H1 (cell line): ENCODE data around the gene CTPS2. TPM values are rescaled to one million over a fixed set of nuclear protein-coding genes. Genes with fewer than 3 reads are reported as not detected.

Experiments
- CTCF ChIA-PET: fragments of 300-600 bp; sonication (Branson Sonifier 250); formaldehyde crosslinking; loops from one replicate; lab custom pipeline; 2021; ENCODE audit not compliant: partially characterized antibody; lab: Charles Lee
- POLR2A ChIA-PET: fragments of 300-600 bp; sonication (Branson Sonifier 250); formaldehyde crosslinking; loops from one replicate; lab custom pipeline; 2021; ENCODE audit warnings: inconsistent platforms; ENCODE audit not compliant: partially characterized antibody; lab: Charles Lee
- DNase-seq, 2 experiments: peaks; one replicate each; pipeline versions ENCODE4 v3.0.0 to v3.0.0-alpha.2; 2010 to 2022; ENCODE audit warnings: low spot score in 2 of 2, low read depth in 1 of 2, mixed read lengths in 1 of 2
- FAIRE-seq: peaks from 2 replicates; lab custom pipeline; 2011; peaks lifted over from hg19 to GRCh38; lab: Jason Lieb, UNC
- H2AFZ ChIP-seq: 2 replicates; pipeline ENCODE4 v1.8.1; 2012; ENCODE audit warnings: low read length, inconsistent platforms
- H2AK5ac ChIP-seq: 2 replicates; pipeline ENCODE4 v1.6.1; 2013; ENCODE audit warnings: low read depth, low read length
- H2BK120ac ChIP-seq: replicated peaks from 2 replicates; pipeline ENCODE3; 2013; ENCODE audit warnings: low read depth, low read length, inconsistent platforms
- H2BK12ac ChIP-seq: 2 replicates; pipeline ENCODE4 v1.6.1; 2013; ENCODE audit warnings: low read depth, low read length
- H2BK15ac ChIP-seq: 2 replicates; pipeline ENCODE4 v1.6.1; 2013; ENCODE audit warnings: low read length
- H2BK20ac ChIP-seq: 2 replicates; pipeline ENCODE4 v1.6.1; 2013; ENCODE audit warnings: low read length
- H2BK5ac ChIP-seq: 2 replicates; pipeline ENCODE4 v1.6.1; 2013; ENCODE audit warnings: low read depth, low read length
- H3K14ac ChIP-seq: 2 replicates; pipeline ENCODE4 v1.6.1; 2013; ENCODE audit warnings: inconsistent platforms; ENCODE audit not compliant: insufficient read length
- H3K18ac ChIP-seq: 2 replicates; pipeline ENCODE4 v1.6.1; 2013; ENCODE audit warnings: low read length; ENCODE audit errors: extremely low read depth
- H3K23ac ChIP-seq: 2 replicates; pipeline ENCODE4 v1.6.1; 2013; ENCODE audit warnings: inconsistent platforms; ENCODE audit not compliant: insufficient read length
- H3K23me2 ChIP-seq: 2 replicates; pipeline ENCODE4 v1.6.1; 2013; ENCODE audit warnings: low read depth, low read length
- H3K27ac ChIP-seq: 2 replicates; pipeline ENCODE4 v1.6.1; 2011; ENCODE audit warnings: low read depth, low read length, inconsistent platforms
- H3K27me3 ChIP-seq, 4 experiments: replicated peaks in 1 of 4; 1 replicate in 1 of 4; 2 replicates in 3 of 4; pipeline versions ENCODE4 v1.6.1 to v1.8.1; 2011 to 2013; ENCODE audit warnings: low read length in 3 of 4, mild to moderate bottlenecking in 3 of 4, inconsistent platforms in 2 of 4, mixed read lengths in 2 of 4, moderate library complexity in 1 of 4; ENCODE audit not compliant: control insufficient read depth in 3 of 4, insufficient read depth in 3 of 4; ENCODE audit errors: extremely low read depth in 1 of 4
- H3K36me3 ChIP-seq, 4 experiments: 2 replicates each; pipeline versions ENCODE4 v1.6.1 to v1.8.1; 2011 to 2013; ENCODE audit warnings: mild to moderate bottlenecking in 4 of 4, low read length in 3 of 4, moderate library complexity in 2 of 4, control low read depth in 1 of 4, inconsistent platforms in 1 of 4; ENCODE audit not compliant: insufficient read depth in 4 of 4, control insufficient read depth in 2 of 4
- H3K4ac ChIP-seq: replicated peaks from 2 replicates; pipeline ENCODE3; 2013; ENCODE audit warnings: low read length, low read depth, mixed read lengths, inconsistent platforms; ENCODE audit not compliant: insufficient read length
- H3K4me1 ChIP-seq, 4 experiments: replicated peaks in 1 of 4; 1 replicate in 1 of 4; 2 replicates in 3 of 4; pipeline versions ENCODE4 v1.6.1 to v1.8.1; 2011 to 2013; ENCODE audit warnings: low read length in 3 of 4, inconsistent platforms in 2 of 4, mixed read lengths in 1 of 4; ENCODE audit not compliant: insufficient read depth in 4 of 4, control insufficient read depth in 3 of 4
- H3K4me2 ChIP-seq, 2 experiments: 2 replicates each; pipeline versions ENCODE4 v1.6.1 to v1.8.1; 2011 to 2013; ENCODE audit warnings: low read depth in 2 of 2, low read length in 2 of 2, control low read depth in 1 of 2, inconsistent platforms in 1 of 2, mild to moderate bottlenecking in 1 of 2; ENCODE audit not compliant: insufficient read depth in 1 of 2
- H3K4me3 ChIP-seq, 4 experiments: fragments of 200-600, 300-600 bp in 1 of 4; sonication (generic), shearing (Covaris generic), sonication (Bioruptor Twin) in 1 of 4; 2 replicates each; pipeline versions ENCODE4 v1.5.1 to v1.8.1; 2011 to 2016; ENCODE audit warnings: low read length in 4 of 4, low read depth in 3 of 4, control low read depth in 2 of 4, inconsistent platforms in 2 of 4, mild to moderate bottlenecking in 2 of 4, mixed read lengths in 1 of 4, moderate library complexity in 1 of 4; ENCODE audit not compliant: insufficient read depth in 2 of 4; ENCODE audit errors: extremely low read depth in 1 of 4
- H3K56ac ChIP-seq: replicated peaks from 2 replicates; pipeline ENCODE3; 2013; ENCODE audit warnings: low read depth, mild to moderate bottlenecking, mixed read lengths, low read length, inconsistent platforms; ENCODE audit not compliant: insufficient read length
- H3K79me1 ChIP-seq: 2 replicates; pipeline ENCODE4 v1.6.1; 2013; ENCODE audit warnings: low read depth, low read length, control low read depth
- H3K79me2 ChIP-seq, 2 experiments: 2 replicates each; pipeline versions ENCODE4 v1.6.1 to v1.8.1; 2012 to 2013; ENCODE audit warnings: low read length in 2 of 2, mild to moderate bottlenecking in 2 of 2, inconsistent platforms in 1 of 2; ENCODE audit not compliant: insufficient read depth in 2 of 2, control insufficient read depth in 1 of 2
- H3K9ac ChIP-seq, 4 experiments: replicated peaks in 1 of 4; 1 replicate in 1 of 4; 2 replicates in 3 of 4; pipeline versions ENCODE4 v1.6.1 to v1.8.1; 2011 to 2013; ENCODE audit warnings: low read depth in 3 of 4, low read length in 3 of 4, control low read depth in 2 of 4, mild to moderate bottlenecking in 2 of 4, moderate library complexity in 2 of 4, inconsistent platforms in 1 of 4; ENCODE audit errors: extremely low read depth in 1 of 4
- H3K9me3 ChIP-seq, 2 experiments: 2 replicates each; pipeline versions ENCODE4 v1.6.1 to v1.8.1; 2012 to 2013; ENCODE audit warnings: mild to moderate bottlenecking in 2 of 2, moderate library complexity in 2 of 2, control low read depth in 1 of 2, inconsistent platforms in 1 of 2, low read depth in 1 of 2, low read length in 1 of 2, mixed read lengths in 1 of 2; ENCODE audit not compliant: insufficient read depth in 2 of 2
- H4K20me1 ChIP-seq, 2 experiments: replicated peaks in 1 of 2; 2 replicates each; pipeline versions ENCODE3 to v1.8.1; 2011 to 2013; ENCODE audit warnings: inconsistent platforms in 2 of 2, low read length in 2 of 2, mild to moderate bottlenecking in 1 of 2; ENCODE audit not compliant: insufficient read depth in 2 of 2, control insufficient read depth in 1 of 2
- H4K5ac ChIP-seq: 2 replicates; pipeline ENCODE4 v1.6.1; 2013; ENCODE audit warnings: low read length, low read depth, mixed read lengths, inconsistent platforms; ENCODE audit not compliant: insufficient read length
- H4K8ac ChIP-seq: 2 replicates; pipeline ENCODE4 v1.8.0; 2013; ENCODE audit warnings: mild to moderate bottlenecking, moderate library complexity, low read length, inconsistent platforms; ENCODE audit not compliant: insufficient read depth; ENCODE audit errors: extremely low read depth
- H4K91ac ChIP-seq: replicated peaks from 2 replicates; pipeline ENCODE3; 2013; ENCODE audit warnings: low read length, mixed read lengths, inconsistent platforms; ENCODE audit not compliant: insufficient read length
- EP300 ChIP-seq, 2 experiments: IDR thresholded peaks; 1 replicate in 1 of 2; 2 replicates in 1 of 2; pipeline ENCODE4 v1.6.1; 2011 to 2012; ENCODE audit warnings: low read depth in 2 of 2, low read length in 2 of 2, mild to moderate bottlenecking in 2 of 2, borderline replicate concordance in 1 of 2, inconsistent platforms in 1 of 2, moderate library complexity in 1 of 2
- HDAC2 ChIP-seq, 2 experiments: fragments of 300-600 bp in 1 of 2; sonication (generic) in 1 of 2; IDR thresholded peaks; 2 replicates each; pipeline ENCODE4 v1.6.1; 2011 to 2012; ENCODE audit warnings: low read depth in 2 of 2, low read length in 2 of 2, mild to moderate bottlenecking in 2 of 2, moderate library complexity in 2 of 2, borderline replicate concordance in 1 of 2, inconsistent platforms in 1 of 2
- POLR2AphosphoS5 ChIP-seq: IDR thresholded peaks from 2 replicates; pipeline ENCODE4 v1.6.1; 2011; ENCODE audit warnings: low read depth, low read length
- RFX5 ChIP-seq: IDR thresholded peaks from 2 replicates; pipeline ENCODE4 v1.6.1; 2011; ENCODE audit warnings: low read depth, low read length, improper control_type of control experiment, borderline replicate concordance
- SP1 ChIP-seq: IDR thresholded peaks from 2 replicates; pipeline ENCODE4 v1.6.1; 2011; ENCODE audit warnings: low read depth, low read length
- WGBS, 2 experiments: shearing (Covaris generic) in 1 of 2; methylation state at CpG; one replicate each; pipeline versions ENCODE4 v1.1.6 to v1.1.7; 2013 to 2015; ENCODE audit warnings: low lambda C conversion rate in 2 of 2, mixed read lengths in 2 of 2, inconsistent platforms in 1 of 2, low coverage in 1 of 2, missing lambda C conversion rate in 1 of 2; ENCODE audit not compliant: insufficient replicate concordance in 2 of 2, insufficient coverage in 1 of 2, insufficient read length in 1 of 2; ENCODE audit errors: extremely low coverage in 1 of 2, missing lambda C conversion rate in 1 of 2; 5-methylcytosine and 5-hydroxymethylcytosine counted together
- polyA plus RNA-seq, 7 experiments: library from polyadenylated mRNA; depleted of rRNA in 3 of 7; stranded (reverse) in 5 of 7; unstranded in 2 of 7; fragments of >200 nt in 5 of 7; fragments of 200-250 nt in 2 of 7; gene quantifications; 1 replicate in 5 of 7; 2 replicates in 1 of 7; 4 replicates in 1 of 7; pipeline versions ENCODE4 v1.2.1 to v1.2.3, GENCODE V29; 2011 to 2013; ENCODE audit warnings: missing spikeins in 2 of 7, mixed read lengths in 2 of 7
- total RNA-seq: library from RNA; stranded (reverse); fragmentation: NEBNext Ultra II Directional; extraction: Animal tissue kit (Norgen Biotek cat#: 25700); gene quantifications from 2 replicates; pipeline ENCODE4 v1.2.1, GENCODE V29; 2021

CTPS2 gene
- total and polyA plus RNA-seq, 2 of the 8 experiments (the other 6 are each of a cell fraction or from before 2014, with no cell fraction given) = 17.1 to 34.0 TPM

DNA sequence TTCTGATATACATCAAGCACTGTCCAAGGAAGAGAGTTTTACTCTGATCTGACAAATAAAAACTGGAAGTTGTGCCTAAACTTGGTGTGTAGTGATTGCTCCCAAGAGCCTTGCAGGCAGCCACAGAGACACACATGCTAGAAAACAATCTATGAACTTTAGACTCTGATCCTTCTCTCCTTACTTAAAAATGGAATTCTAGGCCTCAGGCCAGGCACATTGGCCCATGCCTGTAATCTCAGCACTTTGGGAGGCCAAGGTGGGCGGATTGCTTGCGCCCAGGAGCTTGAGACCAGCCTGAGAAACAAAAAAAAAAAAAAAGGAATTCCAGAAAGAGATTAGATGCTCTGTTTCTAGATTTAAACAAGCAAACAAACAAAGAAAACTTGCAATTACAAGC, 108.1 kb downstream of the CTPS2 start:
- DNase-seq (no peak), FAIRE-seq (no peak)
- TF ChIP-seq RFX5 (no peak), SP1 (no peak), HDAC2 (IDR thresholded peaks at IDR 0.05; ENCODE audit: borderline replicate concordance in 1 of 2, low read depth in 2 of 2, low read length in 2 of 2) (no peak), EP300 (IDR thresholded peaks at IDR 0.05; ENCODE audit: borderline replicate concordance in 1 of 2, low read depth in 2 of 2, low read length in 2 of 2) (no peak), POLR2AphosphoS5 (no peak)
- H3K4ac ChIP-seq = no peak overlapping the region
- H3K27ac ChIP-seq = no peak overlapping the region
- H3K9ac ChIP-seq = no peak overlapping the region
- peaks cover 0 to 13% (median 3%) of the 10 kb centered on the region in 4 experiments; a peak in 4 of 8 replicates for H3K36me3 ChIP-seq
- no peaks in the 10 kb centered on the region; a peak in 1 of 7 replicates for H3K4me1 ChIP-seq
- no peak overlapping the region for H2BK5ac ChIP-seq
- WGBS, 2 experiments = 94% methylated on average over 2 of the region's 2 CpGs; no CpG with 5 or more reads in 1 of the 2 experiments
- H4K91ac ChIP-seq = no peak overlapping the region
- ChIA-PET POLR2A (no interaction called here), CTCF (no interaction called here)
- no peak overlapping the region for H3K23ac ChIP-seq
- no peak overlapping the region for H4K5ac ChIP-seq
- no peaks in the 10 kb centered on the region for H3K27me3 ChIP-seq
- no peaks in the 10 kb centered on the region for H3K79me2 ChIP-seq
- H2BK15ac ChIP-seq = no peak overlapping the region
- no peak overlapping the region for H2AK5ac ChIP-seq
- H2BK12ac ChIP-seq = no peak overlapping the region
- H2AFZ ChIP-seq = no peak overlapping the region
- no peaks in the 10 kb centered on the region for H3K9me3 ChIP-seq
- H3K4me2 ChIP-seq = no peak overlapping the region
- H3K56ac ChIP-seq = no peak overlapping the region
- peak overlapping the region; percentile 32; the same call in 1 of the 2 replicates for H3K18ac ChIP-seq
- no peaks in the 10 kb centered on the region for H4K20me1 ChIP-seq
- H2BK120ac ChIP-seq = no peak overlapping the region
- H3K79me1 ChIP-seq = no peaks in the 10 kb centered on the region
- no peak overlapping the region for H3K4me3 ChIP-seq
- H2BK20ac ChIP-seq = no peak overlapping the region
- no peaks in the 10 kb centered on the region for H3K23me2 ChIP-seq
- no peak overlapping the region for H3K14ac ChIP-seq
- H4K8ac ChIP-seq = no peak overlapping the region
